Activated CD8-positive, alpha-beta memory T cell treated with anti-CD3 and anti-CD28 coated beads for 1 hour (primary cell): ENCODE data around the gene SPSB4.
"Not testable (repeated sequence)": the region's sequence is repeated elsewhere in the genome, so short reads cannot be mapped to it uniquely, and the experiment has no call there.

Experiments
- DNase-seq, 2 donors: peaks; one replicate each; pipeline ENCODE4 v3.0.0-alpha.2; 2020; ENCODE audit warnings: low read depth in 1 of 2; ENCODE audit errors: extremely low read depth in 1 of 2

The SPSB4 gene

DNA sequence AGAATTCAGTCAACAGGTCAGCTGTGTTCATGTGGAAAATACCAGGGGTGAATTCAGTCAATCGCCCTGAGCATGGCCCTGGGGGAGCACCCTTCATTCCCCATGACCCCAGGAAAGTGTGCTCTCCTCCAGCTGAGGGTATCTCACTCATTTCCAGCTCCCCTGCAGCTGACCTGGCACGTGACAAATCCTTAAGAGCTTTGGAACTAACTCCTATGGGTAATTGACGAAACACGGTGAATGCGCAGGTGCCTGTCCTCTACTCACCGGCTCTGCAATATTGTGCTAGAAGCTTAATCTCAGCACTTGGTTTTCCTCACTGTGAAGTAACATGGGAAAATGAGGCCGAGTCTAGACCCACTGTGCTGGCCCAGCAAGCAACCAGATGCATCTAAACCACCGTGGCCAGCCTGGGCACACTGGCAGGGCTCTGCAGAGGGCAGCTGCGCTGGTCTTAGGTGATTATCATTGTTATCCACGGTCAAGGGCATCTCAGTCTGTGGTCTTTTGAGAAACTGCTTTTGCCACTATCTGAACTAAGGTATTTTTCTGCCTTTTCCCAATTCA is 63.1 kb downstream of the SPSB4 start:
- DNase-seq, result no peak

DNA sequence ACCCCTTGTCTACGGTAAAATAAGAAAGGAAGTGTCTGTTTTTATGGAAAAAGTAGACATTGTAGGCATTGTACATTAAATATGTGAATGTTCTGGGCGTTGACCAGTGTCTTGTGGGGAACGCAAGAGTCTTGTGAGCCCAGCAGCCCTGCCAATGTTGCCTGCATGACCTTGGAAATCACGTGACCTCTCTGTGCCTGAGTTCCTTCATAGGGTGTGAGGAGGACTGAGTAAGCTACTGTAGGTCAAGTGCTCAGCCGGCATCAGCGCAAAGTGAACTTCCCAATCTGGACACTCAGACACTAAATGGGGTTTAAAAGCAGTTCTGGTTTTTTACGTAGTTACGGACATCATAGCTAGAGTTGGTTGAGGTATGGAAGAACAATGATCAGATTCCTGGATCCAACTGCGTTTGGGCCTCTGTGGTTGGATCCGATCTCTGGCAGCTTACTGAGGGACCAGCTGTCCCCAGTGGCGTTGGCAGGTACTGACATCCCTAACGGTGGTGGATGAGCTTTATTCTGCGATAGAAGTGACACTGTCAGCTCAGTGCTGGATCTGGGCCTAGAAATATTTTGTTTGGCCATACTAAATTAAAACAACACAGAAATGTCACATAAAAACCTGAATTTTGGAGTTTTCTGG is 63.8 kb downstream of the SPSB4 start:
- DNase-seq, result no peak

DNA sequence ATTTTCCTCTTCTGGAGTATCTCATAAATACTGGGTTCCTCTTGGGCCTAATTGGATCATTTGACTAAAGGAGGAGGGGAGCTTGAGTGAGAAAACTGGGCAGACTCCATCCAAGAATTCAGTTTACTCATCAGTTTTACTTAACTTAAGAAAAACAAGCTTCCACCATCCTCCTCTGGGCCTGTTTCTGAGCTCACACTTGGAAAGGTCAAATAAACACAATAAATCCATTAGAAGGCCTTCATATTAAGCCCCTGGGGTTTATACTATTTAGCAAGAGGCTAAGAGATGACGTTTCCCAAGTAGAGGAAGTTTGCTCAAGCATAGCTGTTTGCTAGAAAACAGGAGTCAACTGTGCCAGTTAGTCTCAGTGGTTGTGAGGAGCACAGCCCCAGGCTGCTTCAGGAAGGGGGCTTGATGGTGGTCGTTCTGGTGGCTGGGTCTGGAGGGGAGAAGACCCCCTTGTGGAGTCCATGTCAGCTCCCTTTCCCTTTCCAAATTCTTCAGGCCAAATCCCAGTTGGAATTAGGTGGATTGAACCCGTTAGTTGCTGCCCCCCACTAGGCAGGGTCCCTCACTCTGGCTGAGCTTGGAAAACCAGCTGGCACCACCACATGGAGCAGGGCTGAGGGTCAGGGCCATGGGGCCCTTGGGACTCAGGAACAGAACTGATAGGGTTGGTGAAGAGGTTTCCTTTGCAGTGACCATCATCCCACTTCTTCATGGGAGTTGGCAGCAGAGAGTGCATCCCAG is 64.8 kb downstream of the SPSB4 start:
- DNase-seq, result no peak

DNA sequence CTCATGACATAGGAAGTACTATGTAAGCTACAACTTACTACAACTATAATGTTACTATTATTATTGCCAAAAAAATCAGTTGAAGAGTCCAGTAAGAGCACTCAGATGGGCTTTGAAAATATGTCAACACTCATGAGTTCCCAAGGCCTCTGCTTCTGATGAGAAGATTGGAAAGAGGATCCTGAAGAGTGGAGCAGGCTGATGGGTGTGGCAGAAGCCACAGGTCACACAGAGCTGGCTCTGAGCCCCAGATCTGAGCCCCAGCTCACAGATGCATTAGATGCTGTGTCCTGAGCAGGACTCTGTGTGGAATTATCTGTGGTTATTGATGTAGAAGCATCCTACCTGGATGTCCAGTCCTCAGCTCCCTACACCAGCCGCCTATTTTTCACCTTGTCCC is 65.6 kb downstream of the SPSB4 start:
- DNase-seq, result no peak

DNA sequence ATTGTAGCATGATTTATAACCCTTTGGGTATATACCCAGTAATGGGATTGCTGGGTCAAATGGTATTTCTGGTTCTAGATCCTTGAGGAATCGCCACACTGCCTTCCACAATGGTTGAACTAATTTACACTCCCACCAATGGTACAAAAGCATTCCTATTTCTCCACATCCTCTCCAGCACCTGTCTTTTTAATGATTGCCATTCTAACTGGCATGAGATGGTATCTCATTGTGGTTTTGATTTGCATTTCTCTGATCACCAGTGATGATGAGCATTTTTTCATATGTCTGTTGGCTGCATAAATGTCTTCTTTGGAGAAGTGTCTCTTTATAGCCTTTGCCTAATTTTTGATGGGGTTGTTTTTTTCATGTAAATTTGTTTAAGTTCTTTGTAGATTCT is 66.8 kb downstream of the SPSB4 start:
- not testable (repeated sequence) for DNase-seq

DNA sequence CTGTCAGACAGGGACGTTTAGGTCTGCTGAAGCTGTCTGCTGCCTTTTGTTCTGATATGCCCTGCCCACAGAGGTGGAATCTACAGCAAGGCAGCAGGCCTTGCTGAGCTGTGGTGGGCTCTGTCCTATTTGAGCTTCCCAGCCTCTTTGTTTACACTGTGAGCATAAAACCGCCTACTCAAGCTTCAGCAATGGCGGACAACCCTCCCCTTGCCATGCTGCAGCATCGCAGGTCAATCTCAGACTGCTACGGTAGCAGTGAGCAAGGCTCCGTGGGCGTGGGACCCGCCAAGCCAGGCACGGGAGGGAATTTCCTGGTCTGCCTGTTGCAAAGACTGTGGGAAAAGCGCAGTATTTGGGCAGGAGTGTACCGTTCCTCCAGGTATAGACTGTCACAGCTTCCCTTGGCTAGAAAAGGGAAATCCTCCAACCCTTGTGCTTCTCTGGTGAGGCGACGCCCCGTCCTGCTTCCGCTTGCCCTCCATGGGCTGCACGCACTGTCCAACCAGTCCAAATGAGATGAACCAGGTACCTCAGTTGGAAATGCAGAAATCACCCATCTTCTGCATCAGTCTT is 71.4 kb downstream of the SPSB4 start:
- no peak for DNase-seq

DNA sequence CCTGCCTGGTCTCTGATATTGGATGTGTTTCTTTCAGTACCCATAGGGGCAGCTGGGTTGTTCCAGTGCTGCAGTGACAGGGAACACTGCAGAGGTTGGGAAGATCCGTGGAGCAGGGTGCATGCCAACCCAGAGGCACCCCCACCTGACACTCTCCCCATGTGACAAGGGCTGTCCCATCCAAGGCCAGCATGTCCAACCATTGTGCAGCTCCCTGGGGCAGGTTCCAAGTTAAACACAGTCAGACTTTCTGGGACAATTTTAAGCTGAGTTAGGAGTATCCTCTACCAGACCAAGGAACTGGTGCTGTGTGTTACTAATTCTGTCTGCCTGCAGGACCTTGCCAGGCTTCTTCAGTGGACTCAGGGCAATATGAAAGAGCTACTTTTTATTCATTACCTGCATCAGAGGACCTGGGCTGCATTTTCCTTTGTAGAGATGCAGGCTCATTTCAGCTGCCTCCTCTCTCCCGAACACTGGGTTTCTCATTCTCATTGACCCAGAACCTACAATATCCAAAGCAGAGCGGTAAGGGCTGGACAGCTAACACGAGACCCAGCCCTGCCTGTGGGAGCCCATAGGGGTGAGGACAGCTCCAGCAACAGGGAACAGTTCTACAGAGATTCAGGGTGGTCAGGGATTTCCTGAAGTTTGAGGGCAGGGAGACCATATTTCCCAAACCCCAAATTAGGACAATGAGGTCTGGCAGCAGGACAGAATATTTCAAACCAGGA is 72.7 kb downstream of the SPSB4 start:
- DNase-seq, result no peak

DNA sequence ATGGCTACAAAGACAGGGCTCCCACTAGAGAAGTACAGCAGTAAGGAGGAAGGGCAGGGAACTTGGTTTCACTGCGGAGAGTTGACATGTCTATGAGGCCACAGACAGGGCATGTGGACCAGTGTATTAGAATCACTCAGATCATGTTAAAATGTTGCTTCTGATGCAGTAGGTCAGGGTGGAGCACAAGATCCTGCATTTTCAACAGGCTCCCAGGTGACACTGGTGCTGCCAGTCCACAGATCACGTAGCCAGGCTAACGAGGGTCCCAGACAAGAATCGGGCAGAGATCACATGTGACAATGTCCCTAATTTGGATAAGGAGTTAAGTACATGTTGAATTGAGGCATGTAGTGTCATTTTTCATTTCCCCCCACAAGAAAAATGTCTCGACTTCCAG is 73.6 kb downstream of the SPSB4 start:
- no peak for DNase-seq

DNA sequence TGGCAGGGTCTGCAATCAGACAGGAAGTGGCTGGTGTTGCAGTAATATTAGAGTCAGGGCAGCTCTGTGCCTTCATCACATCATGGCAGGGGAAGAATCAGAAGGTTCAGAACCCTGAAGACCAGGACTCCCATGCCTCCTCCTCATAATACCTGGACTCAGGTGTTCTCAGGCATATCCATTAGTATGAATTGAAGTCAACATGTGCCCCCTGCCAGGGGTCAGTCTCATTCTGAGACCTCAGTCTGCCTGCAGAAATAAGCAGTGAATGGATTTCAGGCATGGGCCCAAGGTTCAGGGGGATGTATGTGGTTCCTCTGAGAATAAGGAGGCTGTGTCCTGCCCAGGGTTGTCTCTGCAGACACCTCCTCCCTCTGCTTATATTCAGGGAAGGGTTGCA is 74.2 kb downstream of the SPSB4 start:
- no peak for DNase-seq

DNA sequence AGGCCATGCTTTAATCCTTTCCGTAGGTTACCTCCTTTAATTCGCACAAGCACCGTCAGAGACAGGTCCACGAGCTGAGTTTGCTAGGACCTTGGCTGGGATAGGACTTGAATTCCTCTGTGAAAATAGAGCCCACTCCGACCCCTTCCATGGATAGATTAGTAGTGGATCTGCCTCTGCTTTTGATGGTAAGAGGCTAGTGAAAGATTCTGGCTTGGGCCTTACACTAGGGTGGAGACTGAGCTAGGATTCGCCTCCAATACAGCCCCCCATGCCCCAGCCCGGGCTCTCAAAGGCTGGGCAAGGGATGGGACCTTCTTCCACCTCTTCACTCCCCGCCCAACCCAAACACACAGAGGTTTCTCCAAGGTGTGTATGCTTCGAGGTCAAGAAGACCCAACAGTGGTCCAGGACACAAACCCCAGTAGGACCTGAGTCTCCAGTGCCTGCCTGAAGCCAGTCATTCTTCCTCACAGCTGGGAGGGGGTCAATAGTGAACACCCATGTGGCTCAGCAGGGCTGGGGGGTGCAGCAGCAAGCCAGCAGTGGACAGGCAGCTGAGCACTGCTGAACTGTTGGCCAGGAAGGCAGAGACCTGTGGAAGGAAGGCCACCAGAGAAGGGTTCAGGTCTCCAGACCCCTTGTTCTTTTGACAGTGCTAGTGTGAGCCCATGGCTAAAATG is 75.7 kb downstream of the SPSB4 start:
- no peak for DNase-seq

DNA sequence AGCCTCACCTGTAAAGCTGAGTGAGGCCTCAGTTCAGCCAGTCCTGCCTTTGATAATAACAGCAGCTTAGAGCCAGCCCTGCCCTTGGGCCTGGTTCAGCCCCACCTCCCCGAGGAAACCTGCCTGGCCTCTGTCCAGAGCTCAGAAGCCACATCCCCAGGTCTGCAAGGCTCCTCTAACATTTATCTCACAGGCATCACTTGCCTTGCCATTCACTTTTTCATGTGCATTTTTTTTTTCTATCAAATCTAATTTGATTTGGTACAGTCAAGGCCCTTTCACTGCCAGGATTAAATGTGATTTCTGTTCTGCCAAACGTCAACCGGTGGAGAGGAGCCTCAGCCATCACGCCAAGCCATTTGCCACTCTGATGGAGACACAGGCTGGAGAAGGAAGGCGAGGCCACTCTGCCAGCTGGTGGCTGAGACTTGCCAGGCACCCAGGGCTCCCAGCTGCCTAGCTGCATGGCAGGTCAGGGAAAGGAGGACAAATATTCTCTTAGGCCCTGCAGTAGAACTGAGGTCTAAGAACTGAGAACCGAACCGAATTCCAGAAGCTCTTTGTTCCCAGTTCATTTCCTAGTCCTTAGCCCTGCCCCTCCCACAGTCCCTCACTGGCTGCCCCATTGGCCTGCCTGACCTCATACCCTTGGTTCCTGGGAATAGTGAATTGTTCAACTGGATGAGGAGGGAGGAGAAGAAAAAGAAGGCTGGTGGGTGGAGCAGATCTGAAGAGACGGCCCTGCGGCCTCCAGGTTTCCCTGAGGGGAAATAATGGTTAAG is 76.4 kb downstream of the SPSB4 start:
- no peak for DNase-seq

DNA sequence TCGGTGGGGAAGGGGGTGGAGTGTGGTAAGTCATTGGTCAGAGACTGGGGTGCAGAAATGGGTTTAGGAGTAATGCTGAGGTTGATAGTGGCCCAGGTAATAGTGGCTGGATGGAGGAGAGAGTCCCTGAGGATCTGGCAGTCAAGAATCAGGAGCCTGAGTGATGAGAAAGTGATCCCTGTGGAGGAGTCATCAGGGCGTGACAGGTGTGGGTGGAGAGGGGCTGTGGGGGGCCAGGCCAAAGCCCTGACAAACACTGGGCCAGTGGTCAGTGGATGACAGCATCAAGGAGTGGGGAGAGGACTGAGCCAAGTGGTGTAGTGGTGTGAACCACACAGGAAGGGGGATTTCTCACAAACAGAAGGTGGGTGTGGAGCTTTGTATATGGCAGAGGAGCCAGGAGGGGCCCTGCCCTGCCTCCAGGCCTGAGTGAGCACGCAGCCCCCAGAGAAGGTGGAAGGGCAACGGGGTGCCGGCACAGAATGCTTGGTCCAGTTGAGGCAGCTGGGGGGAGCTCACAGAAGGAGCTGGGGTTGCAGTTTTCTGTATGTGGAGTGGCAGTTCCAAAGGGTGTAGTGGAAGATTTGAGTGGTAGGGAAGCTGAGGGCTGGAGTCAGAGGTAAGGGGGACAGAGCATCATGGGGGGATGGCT is 77.1 kb downstream of the SPSB4 start:
- no peak for DNase-seq

DNA sequence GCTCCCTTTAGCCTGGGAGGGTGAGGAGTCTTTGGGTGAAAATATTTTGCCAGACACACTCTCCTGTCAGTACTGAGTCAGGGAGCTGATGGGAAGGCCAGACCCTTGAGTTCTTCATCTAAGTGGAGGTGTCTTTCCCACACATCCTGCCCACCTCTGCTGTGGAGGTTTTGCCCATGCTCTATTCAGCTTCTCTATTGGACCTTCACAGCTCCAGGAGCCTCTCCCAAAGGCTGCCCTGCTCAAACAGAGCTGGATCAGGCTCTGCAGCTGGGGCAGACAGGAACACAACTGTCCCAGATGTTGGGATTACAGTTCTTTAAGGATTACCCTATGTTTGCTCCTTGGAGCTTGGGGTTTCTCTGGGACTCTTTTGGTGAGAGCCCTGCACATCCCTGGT is 77.9 kb downstream of the SPSB4 start:
- DNase-seq, result no peak

DNA sequence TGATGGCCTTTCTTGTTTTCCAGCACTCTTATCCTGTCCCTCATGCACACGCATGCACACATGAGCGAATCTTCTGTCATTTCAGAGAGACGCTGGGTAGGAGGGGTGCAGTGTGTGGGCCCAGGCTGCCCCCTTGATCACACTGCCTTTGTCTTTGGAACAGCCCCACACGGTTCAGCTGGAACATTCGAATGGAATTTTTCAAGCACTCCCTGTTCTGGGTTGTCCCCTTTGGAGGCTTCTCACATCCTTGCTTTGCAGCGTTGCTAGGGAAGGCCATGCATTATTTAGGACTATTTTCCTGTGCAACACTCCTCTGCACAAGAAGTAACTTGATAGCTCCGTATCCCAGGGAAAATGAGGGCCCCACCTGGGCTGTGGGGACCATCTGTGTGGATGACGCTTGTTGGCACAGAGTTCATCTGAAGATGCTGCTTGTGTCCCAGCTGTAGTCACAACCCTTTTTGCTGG is 78.4 kb downstream of the SPSB4 start:
- no peak for DNase-seq

DNA sequence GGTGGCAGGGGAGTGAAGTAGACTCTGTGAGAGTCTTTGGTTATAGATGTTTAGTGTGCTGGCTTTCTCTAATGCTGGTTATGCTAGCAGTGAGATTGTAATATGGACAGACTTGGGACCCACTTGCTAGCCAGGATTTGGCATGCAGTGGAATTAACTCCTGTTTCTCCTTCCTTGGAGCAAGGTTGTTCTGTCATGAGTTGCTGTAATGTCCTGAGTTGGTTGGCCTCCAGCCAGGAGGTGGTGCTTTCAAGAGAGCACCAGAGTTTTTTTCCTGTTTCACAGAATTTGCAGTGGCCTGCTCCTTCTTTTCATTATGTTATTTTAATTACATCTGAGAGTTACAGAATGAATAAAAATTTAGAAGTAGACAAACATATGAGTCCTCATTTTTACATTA is 92.4 kb downstream of the SPSB4 start:
- no peak for DNase-seq

DNA sequence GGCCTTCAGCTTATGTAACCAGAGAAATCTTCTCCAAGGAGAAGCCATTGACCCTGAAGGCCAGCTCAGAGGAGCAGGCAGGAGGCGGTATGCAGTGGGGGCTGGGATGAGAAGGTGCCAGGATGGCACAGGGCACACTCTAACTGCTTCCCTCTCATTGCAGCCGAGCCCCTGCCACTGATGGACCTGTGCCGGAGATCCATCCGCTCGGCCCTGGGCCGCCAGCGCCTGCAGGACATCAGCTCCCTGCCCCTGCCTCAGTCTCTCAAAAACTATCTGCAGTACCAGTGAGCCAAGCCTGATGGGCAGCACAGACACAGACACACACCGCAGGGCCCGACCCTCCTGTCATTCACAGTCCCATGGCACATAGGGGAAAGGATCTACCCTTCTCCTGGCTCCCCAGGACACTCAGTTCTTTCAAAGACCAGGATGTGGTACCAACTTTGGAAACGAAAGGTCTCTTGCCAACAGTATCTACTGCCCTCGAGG is 95.9 kb downstream of the SPSB4 start:
- DNase-seq, result no peak

DNA sequence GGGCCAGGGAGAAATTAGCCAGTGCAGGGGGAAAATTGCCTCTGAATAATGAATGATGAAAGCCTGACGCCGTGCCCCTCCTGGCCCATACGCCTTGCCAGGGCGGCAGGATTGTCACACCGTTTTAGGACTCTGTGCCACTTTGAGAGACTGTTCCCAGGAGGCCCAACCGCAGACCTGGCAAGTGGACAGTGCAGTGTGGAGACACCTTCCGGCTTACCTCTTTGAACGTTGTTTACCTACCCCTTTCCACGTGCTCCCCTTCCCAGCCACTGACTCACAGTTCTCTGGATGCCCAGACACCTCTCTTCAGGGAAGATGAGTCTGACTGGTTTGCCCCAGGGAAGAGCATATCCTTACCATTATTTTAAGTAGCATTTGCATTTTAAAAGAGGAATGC is 96.5 kb downstream of the SPSB4 start:
- DNase-seq, result no peak

DNA sequence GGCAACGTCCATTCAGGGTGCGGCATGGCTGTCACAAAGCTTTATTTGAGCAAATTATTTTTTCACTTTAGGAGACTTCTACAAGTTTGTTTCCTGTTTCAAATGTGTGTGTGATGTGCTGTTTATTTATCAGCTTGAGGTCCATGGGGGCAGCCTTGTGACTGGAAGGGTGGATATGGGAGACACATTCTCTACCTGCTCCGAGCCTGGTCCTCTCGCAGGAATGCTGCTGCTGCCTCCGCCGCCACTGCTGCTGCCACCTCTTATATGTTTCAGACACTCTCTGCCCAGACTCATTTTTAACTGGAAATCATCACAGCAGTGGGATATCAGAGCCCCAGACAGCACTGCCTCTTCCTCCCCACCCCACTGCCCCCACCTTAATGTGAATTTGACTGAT is 97.0 kb downstream of the SPSB4 start:
- DNase-seq, result no peak

DNA sequence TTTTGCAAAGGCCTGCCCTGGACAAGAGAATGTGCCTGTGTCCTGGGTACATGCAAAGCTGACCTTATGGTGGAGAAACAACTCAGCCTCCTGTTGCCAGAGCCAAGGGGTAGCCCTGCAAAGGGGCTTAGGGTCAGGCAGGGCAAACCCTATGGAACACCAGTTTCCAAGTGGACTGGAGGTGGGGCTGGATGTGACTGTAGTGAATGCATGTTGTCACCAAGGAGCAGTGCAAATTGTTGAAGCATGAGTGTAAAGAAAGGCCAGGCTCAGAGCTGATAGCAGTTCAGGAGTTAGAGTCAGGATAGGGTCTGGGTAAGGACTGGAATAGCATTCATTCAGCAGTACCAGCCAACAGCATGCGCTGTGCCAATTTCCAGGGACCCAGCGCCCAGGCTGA is 97.6 kb downstream of the SPSB4 start:
- no peak for DNase-seq
